H1 (cell line): ENCODE measurements around the gene PDZD4. TPM values are rescaled to one million over a fixed set of nuclear protein-coding genes. Genes with fewer than 3 reads are reported as not detected.

Experiments
- SIN3A ChIP-seq, 2 experiments: IDR thresholded peaks in 1 of 2; conservative IDR thresholded peaks in 1 of 2; 2 replicates each; pipeline ENCODE4 v1.6.1; 2011 to 2012; ENCODE audit warnings: low read length in 2 of 2, improper control_type of control experiment in 1 of 2, low read depth in 1 of 2, mild to moderate bottlenecking in 1 of 2
- polyA plus RNA-seq, 7 experiments: library from polyadenylated mRNA; depleted of rRNA in 3 of 7; stranded (reverse) in 5 of 7; unstranded in 2 of 7; fragments of >200 nt in 5 of 7; fragments of 200-250 nt in 2 of 7; gene quantifications; 1 replicate in 5 of 7; 2 replicates in 1 of 7; 4 replicates in 1 of 7; pipeline versions ENCODE4 v1.2.1 to v1.2.3, GENCODE V29; 2011 to 2013; ENCODE audit warnings: missing spikeins in 2 of 7, mixed read lengths in 2 of 7
- total RNA-seq: library from RNA; stranded (reverse); fragmentation: NEBNext Ultra II Directional; extraction: Animal tissue kit (Norgen Biotek cat#: 25700); gene quantifications from 2 replicates; pipeline ENCODE4 v1.2.1, GENCODE V29; 2021

Gene PDZD4
- total and polyA plus RNA-seq, 2 of the 8 experiments (the other 6 are each of a cell fraction or from before 2014, with no cell fraction given): 45.8 to 169 TPM

DNA sequence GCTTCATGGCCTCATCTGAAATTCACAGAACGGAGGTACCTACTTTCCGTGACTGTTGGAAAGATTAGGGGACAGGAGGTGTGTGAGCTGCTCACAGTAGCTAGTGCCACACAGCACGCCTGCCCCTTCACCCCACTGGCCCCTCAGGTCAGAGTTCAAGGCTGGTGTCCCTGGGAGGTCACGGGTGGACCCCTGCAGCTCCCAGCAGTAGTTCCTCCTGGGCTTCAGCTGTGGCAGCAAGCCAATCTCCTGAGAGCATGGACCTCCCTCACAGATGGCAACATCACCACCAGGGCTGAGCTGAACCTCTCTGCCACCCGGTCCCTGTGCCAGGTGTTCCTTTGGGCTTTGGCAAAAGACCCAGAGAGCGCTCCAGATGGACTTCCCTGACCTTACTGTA lies 38.0 kb downstream of the PDZD4 start (continued):
- TF ChIP-seq SIN3A (conservative IDR thresholded peaks at IDR 0.05 in 1 of 2, IDR thresholded peaks at IDR 0.05 in 1 of 2; ENCODE audit: low read depth in 1 of 2, low read length in 2 of 2): no peak
- TF ChIP-seq, all 59 proteins: peak for 0
